ENCODE results near the gene SLC5A11. TPM values are rescaled to one million over a fixed set of nuclear protein-coding genes. Genes with fewer than 3 reads are reported as not detected.
"Not testable (repeated sequence)": the region's sequence is repeated elsewhere in the genome, so short reads cannot be mapped to it uniquely, and the experiment has no call there.

The SLC5A11 gene
- total RNA-seq, 1 donor from 2014 or later = not detected

DNA sequence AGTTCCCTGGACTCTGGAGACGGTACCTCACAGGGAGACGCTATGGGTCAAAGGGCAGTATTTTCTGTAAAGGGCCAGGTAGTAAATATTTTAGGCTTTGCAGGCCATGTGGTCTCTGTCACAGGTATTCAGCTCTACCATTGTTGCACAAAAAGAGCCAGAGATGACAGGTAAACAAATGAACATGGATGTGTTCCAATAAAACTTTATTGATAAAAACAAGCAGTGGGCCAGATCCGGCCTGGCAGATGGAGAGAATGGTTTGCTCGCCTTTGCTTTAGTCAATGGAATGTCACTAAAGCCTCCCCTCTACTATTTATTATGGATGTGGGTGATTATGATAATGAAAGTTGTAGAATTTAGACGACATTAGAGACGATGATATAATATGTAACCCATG is 8.9 kb upstream of the SLC5A11 start:
- no peak for DNase-seq (ENCODE audit: low read depth)

DNA sequence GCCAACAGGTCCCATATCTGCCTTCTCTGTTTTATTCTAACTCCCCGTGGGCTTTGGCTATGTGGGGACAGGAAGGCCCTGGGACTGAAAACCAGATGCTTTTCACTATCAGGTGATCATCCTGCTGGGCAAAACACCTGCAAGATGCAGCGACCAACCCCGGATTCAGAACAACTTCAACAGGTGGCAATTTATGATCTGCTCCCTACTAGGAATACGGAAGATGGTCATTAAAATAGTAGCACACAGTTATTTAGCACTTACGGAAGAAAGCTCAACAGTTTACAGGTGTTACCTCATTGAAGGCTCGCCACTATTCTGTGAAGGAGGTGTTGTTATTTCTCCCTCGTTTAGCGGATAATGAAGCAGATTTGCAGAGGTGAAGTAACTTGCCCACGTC is 7.8 kb upstream of the SLC5A11 start:
- DNase-seq (ENCODE audit: low read depth) = peak; percentile 29

DNA sequence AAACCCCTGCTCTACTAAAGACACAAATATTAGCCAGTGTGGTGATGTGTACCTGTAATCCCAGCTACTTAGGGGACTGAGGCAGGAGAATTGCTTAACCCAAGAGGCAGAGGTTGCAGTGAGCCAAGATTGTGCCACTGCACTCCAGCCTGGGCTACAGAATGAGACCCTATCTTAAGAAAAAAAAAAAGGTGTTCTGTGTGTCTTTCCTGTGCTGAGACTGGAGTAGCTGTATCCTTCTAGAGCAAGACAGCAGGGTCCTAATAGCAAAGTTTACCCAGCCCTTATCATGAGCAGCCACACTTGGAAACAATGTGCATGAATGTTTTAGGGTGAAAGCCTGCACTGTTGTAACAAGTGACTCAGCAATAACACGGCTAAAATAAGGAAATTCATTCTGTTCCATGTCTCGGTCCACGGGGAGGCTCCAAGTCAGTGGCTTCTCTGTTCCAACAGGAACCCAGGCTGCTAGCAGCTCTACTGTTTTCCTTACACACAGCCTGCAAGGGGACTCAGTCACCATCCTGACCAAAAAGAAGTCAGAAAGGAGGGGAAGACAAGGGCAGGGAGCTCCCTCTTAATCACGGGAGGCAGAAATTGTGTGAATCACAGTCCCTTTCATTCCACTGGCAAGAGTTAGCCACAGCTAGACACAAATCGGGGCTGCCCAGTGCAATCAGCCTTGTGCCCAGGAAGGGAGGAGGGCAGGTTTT is 7.1 kb upstream of the SLC5A11 start:
- DNase-seq (ENCODE audit: low read depth) = peak; percentile 81

DNA sequence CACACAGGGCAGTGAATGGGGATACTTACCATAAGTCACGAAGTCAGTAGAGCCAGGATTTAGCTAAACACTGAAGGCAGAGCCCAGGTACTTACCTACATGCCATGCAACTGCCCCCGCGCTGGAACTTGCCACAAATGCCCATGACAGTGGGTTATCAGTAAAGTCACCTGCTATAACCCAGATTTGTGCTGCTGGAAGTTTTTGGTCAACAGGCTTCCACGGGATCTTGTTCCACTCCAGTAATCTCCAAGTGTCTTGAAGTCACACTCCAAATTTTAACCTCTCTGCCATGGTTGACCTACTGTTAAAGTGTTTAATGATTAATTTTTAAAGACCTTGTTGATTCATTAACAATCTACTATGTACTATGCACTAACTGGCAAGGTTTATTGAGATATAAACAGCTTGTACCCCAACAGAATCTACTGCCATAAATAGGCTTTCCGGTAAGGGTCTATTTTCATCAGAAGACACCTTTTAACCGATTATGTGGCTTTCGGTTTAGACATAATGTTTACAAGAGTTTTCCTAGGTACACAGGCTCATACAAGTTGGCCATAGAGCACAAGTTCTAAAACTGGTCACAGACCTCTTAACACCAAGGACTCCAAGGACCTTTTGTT is 6.3 kb upstream of the SLC5A11 start:
- peak; percentile 85 for DNase-seq (ENCODE audit: low read depth)

DNA sequence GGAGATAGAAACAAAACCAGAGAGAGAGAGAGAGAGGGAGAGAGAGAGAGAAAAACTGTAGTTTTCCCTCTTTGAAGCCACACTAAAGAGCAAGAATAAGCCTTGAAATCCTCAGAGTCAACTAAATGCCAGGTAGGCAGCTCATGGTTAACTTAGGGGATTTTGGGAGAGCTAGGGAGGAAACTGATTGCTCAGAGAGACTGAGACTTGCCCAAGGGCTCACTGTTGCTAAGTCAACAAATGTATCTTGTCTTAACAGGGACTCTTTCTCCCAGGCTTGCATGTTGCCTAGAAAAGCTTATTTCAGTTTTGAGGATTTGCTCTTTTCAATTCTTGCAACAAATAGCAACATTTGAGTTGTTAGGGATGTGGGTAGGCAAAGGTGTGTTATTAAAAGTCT is 4.5 kb upstream of the SLC5A11 start:
- no peak for DNase-seq (ENCODE audit: low read depth)

DNA sequence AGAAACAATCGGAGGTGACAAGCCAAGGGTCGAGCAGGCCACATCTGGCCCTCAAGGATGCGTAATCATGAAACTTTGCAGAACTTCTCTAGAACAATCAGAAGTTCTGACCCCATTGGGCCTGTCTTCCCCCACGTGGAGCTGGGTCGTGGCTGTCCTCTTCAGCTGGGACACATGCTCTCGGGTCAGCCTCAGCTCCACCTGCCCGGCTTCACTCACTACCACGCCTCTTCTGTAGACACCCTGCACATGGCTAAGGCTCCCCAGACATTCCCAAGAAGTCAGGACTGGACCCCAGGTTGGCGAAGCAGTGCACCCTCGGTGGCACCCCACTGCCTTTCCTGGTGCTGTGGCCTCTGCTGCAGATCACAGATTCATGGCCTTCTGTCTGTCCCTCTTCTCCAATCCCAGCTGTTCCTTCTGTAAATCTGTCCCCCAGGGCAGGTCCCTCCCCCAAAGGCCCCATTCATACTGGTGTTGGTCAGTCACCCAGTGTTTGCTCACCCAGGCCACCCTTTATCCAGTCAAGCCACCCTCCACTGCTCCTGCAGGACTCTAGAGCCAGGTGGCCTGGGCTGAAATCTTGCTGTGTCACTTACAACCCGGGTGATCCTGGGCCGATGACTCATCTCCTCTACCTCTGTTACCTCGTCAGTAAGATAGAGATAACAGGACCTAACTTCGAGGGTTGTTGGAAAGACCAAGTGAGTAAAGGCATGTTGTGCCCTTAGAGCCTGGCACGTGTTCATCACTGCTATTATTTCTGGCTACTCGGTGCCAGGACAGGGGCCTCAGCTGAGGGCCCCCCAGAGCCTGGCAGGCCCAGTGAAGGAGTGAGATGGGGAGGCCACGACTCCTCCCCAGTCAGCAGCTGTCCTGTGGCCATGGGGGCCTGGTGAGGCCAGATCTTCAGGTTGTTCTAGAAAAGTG is 1.4 kb upstream of the SLC5A11 start:
- peak; percentile 27 for DNase-seq (ENCODE audit: low read depth)

DNA sequence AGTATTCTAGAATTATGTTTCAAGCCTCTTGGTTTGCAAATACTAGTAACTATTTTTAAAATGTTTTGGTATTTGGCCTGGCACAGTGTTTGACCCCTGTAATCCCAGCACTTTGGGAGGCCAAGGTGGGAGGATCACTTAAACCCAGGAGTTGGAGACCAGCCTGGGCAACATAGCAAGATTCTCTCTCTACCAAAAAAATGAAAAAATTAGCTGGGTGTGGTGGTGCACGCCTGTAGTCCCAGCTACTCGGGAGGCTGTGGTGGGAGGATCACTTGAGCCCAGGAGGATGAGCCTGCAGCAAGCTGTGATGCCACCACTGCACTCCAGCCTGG is 765 bp upstream of the SLC5A11 start:
- not testable (repeated sequence) for DNase-seq (ENCODE audit: low read depth)

DNA sequence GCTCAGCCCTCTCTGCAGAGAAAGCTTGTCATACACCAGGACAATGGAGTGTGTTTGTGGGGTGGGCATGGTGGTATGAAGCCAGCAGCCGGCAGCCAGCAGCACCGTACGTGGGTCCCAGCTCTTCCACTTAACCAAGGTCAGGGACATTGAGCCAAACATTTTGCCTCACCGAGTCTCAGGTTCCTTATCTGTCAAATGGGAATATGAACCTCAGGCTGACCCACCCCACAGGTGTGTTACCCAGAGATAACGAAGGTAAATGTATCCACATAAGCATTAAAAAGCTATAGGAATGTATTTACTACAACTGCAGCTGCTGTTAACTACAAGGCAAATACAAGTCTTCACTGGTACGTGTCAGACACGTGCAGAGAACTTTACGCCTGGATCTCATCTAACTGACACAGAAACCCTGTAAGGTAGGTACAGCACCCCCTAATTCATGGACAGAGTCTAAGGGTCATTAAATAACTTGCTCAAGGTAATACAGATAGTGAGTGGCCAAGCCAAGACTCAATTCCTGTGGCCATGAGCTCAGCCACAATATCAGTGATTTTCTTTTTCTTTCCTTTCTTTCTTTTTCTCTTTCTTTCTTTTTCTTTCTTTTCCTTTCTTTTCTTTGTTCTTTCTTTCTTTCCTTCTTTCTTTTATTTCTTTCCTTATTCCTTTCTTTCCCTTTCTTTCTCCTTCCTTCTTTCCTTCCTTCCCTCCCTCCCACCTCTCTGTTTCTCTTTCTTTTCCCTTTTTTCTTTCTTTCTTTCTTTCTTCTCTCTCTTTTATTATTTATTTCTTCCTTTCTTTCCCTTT is 990 bp downstream of the SLC5A11 start:
- no peak for DNase-seq (ENCODE audit: low read depth)

DNA sequence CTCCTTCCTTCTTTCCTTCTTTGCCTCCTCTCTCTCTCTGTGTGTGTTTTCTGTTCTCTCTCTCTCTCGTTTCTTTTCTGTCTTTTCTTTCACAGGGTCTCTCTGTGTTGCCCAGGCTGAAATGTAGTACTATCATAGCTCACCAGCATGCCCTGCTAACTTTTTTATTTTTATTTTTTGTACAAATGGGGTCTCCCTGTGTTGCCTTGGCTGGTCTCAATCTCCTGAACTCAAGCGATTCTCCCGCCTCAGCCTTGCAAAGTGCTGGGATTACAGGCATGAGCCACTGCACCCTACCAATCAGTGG is 1.5 kb downstream of the SLC5A11 start:
- DNase-seq (ENCODE audit: low read depth) = no peak

DNA sequence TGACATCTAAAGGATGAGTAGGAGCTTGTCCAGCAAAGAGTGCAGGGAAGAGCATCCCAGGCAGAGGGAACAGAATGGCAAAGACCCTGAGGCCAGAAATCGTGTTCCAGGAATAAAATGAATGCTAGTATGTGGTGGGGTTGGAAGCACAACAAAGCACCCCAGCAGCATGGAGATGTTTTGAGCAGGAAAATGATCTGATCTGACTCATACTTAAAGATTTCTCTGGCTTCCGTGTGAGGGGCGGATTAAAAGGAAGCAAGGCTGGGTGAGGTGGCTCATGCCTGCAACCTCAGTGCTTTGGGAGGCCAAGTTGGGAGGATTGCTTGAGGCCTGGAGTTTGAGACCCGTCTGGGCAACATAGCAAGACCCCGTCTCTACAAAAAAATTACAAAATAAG is 2.3 kb downstream of the SLC5A11 start:
- DNase-seq (ENCODE audit: low read depth) = peak; percentile 31

DNA sequence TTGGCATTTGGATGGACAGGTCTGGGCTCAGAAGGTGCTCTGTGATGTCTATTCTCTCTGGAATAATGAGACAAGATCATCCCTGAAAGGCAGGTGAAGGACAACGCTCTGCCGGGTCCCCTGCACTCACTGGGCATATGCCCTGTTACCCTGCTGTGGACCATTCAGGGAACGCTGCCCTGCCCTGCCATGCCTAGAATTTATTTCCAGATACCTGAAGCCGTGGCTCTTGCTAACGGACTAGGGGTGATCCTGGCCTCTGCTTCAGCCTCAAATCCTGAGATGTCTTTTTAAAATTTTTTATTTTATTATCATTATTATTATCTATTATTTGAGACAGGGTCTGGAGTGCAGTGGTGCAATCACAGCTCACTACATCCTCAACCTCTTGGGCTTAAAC is 3.9 kb downstream of the SLC5A11 start:
- DNase-seq (ENCODE audit: low read depth) = no peak

DNA sequence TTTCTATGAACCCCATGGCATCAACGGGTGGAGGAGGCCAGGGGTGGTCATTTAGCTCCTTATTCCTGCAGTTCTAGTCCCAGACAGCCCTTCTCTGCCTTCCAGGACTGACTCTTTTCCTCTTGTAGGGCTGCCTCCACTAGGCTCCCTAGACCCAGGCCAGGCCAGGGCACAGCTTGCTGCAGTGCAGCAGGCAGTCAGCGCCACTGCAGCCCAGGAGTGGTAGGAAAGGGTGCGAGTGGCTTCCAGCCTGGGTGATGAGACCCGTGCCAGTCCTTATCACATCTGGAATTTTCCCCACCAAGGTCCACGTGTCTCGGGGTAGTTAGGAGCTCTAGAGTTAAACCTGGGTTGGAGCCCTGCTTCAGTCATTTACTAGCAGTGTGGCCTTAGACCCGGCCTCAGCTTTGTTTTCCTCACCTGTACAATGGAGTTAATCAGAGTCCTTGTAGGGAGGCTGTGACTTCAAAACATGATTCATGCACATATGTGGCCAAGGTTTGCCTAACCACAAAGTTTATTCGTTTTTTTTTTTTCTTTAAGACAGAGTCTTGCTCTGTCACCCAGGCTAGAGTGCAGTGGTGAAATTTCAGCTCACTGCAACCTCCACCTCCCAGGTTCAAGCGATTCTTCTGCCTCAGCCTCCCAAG is 4.7 kb downstream of the SLC5A11 start:
- DNase-seq (ENCODE audit: low read depth) = peak; percentile 61

DNA sequence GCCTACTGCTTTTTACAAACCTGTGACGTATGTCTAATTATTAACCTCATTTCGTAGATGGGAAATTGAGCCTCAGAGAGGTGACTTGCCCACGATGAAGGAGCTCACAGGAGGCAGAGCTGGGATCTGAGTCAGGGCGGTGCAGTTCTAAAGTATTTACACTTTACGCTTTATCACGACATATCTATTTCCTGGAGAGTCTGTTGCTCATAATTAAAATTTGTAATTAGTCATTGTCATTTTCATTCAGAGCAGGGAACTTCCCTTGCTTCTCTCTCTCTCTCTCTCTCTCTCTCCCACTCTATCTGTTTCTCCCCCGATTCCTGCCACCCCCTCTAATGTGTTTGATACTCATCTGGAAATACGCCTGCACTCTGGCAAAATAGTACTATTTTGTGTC is 5.9 kb downstream of the SLC5A11 start:
- peak; percentile 18 for DNase-seq (ENCODE audit: low read depth)

DNA sequence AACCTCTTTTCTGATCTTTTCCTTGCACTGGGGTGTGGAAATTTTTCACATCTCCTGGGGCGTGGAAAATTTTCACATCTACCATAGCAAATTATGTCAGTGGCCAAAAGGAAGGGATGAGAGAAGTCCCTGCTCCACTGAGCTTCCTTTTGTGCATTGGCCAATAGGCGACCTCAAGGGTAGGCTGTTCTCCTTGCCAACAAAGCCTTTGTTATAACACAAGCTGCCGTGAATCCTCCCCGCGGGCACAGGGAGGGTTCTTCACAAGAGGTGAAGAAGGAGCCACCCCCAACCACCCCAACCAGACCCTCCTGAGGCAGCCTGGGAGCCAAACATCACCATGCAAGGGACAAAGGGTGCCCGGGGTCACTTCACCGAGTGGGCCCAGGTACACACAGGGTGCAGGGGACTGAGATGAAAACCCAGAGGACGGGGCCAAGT is 6.5 kb downstream of the SLC5A11 start:
- no peak for DNase-seq (ENCODE audit: low read depth)

DNA sequence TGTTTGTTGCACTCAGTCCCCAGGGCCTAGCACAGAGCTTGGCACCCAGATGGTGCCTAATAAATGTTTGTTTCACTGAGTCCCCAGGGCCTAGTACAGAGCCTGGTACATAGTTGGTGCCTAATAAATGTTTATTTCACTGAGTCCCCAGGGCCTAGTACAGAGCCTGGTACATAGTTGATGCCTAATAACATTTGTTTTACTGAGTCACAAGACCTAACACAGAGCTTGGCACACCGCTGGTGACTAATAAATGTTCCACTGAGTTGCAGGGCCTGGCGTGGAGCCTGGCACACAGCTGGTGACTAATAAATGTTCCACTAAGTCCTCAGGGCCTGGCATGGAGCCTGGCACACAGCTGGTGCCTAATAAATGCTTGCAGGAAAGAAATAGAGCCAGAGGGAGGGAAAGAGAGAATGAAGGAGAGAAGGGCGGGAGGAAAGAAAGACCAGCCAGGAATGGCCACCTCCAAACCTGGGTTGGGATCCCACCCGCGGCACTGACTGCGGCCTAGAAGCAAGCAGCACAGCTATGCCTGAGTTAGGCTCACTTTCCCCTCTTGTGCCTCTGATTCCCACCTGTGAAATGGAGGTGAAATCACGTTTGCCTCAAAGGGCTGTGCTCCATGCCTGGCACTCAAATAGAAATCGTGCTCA is 7.5 kb downstream of the SLC5A11 start:
- no peak for DNase-seq (ENCODE audit: low read depth)

DNA sequence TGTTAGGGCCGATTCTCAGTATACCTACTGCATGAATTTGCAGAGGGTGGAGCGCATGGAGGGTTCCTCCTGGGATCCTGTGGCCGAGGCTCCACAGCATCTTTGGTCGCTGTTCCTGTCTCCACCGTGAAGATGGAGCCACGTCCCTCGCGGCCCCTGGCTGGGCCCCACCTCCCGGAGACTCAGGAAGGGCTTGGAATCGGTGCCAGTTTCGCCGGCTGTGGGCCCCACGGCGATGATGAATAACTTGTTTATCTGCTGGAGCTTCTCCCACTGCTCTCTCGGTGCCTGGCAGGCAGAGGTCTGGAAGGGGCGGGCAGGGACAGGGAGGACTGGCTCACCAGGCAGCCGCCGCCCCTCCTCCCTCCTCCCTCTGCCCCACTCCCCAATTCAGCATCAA is 8.1 kb downstream of the SLC5A11 start:
- no peak for DNase-seq (ENCODE audit: low read depth)

DNA sequence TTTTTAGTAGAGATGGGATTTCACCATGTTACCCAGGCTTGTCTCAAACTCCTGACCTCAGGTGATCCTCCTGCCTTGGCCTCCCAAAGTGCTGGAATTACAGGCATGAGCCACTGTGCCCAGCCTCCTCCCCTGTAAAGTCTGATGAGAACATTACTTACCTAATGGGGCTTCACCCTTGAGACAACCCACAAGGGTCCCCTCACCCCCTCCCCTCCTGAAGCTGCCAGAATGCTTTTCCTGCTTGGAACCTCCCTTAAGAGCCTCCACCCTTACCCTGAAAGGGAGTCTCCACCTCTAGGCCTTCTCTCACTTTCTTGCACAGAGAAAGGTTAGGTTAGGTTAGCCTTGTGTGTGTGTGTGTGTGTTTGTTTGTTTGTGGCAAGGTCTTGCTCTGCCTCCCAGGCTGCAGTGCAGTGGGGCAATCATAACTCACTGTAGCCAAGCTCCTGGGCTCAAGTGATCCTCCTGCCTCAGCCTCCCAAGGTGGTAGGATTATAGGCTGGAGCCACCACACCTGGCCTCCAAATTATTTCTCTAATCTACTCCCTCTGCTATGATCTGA is 8.9 kb downstream of the SLC5A11 start:
- no peak for DNase-seq (ENCODE audit: low read depth)

DNA sequence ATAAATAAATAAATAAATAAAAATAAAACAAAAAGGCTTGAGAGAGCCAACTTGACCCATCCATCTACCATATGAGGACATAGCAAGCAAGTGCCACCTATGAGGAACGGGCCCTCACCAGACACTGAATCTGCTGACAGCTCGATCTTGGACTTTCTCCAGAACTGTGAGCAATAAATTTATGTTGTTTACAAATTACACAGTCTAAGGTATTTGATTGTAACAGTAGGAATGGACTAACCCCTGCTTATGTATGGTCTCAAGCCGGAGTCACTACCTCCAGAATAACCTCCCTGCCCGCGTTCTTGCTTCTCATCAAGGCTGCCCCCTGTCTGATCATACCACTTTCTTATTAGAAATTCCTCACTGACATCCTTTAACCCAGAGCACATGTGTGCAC is 9.9 kb downstream of the SLC5A11 start:
- DNase-seq (ENCODE audit: low read depth) = no peak

DNA sequence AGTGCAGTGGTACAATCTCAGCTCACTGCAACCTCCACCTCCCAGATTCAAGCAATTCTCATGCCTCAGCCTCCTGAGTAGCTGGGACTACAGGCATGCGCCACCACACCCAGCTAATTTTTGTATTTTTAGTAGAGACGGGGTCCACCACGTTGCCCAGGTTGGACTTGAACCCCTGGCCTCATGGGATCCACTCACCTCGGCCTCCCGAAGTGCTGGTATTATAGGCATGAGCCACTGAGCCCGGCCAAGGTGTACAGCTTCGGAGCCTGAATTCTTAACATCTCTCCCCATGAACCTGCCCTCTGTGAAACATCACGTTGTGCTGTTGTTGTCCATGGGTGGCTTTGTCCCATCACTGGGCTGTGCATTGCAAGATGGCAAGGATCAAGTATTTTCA is 11.1 kb downstream of the SLC5A11 start:
- DNase-seq (ENCODE audit: low read depth) = not testable (repeated sequence)

DNA sequence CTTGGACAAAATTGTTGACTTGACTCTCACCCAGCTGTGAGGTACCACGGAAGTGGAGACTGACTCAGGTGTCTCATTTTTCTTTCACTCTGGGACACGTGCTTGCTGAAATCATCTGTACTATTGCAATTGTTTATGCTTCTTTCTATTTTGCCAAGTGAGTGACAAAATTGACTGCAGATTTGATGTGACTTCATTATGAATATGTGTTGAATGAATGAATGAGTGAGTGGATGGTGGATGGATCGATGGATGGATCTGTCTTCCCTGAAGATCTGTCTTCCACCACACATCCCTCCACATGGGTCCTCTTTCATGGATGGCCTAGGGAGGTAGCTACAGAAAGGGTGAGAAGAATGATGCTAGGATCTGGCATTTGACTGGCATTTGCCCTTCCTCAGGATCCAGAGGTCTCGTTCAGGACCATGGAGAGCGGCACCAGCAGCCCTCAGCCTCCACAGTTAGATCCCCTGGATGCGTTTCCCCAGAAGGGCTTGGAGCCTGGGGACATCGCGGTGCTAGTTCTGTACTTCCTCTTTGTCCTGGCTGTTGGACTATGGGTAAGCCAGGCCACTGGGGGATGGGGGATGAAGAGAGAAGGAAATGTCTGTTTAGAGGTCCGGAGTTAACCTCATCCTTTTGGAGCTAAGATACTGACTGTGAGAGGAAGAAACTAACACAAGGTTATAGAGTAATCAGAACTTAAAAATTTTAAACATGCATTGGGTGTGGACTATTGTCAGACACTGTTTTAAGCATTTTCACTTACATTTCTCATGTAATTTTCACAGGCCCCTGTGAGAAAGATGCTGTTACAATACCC is 12.7 kb downstream of the SLC5A11 start:
- peak; percentile 35 for DNase-seq (ENCODE audit: low read depth)

Data from renal cortical epithelial cell (primary cell).